OCI-LY7 (cell line): ENCODE results near the gene CRIM1. TPM values are rescaled to one million over a fixed set of nuclear protein-coding genes. Genes with fewer than 3 reads are reported as not detected.

Experiments
- BruUV-seq: library from RNA; stranded (reverse); fragments of 400-500 nt; replicated peaks from 2 replicates; lab custom pipeline; 2021; lab: Mats Ljungman, UMichigan
- CTCF ChIA-PET: fragments of 300-600 bp; sonication (Branson Sonifier 250); formaldehyde crosslinking; loops from one replicate; lab custom pipeline; 2022; ENCODE audit warnings: antibody characterized with exemption; ENCODE audit not compliant: unreplicated experiment; lab: Charles Lee
- POLR2A ChIA-PET: fragments of 300-600 bp; sonication (Branson Sonifier 250); formaldehyde crosslinking; loops from one replicate; lab custom pipeline; 2022; ENCODE audit warnings: antibody characterized with exemption; lab: Charles Lee
- DNase-seq: peaks from one replicate; pipeline ENCODE4 v3.0.0-alpha.2; 2015; ENCODE audit warnings: low spot score
- H2AFZ ChIP-seq: fragments of 200-600 bp; sonication (generic), shearing (Covaris generic); 2 replicates; pipeline ENCODE4 v1.6.1; 2014; ENCODE audit warnings: mild to moderate bottlenecking, antibody characterized with exemption, low read length, moderate library complexity
- H3K27ac ChIP-seq: fragments of 200-600 bp; sonication (generic); 2 replicates; pipeline ENCODE4 v1.5.1; 2014; ENCODE audit warnings: mixed run types, low read depth, mild to moderate bottlenecking, moderate library complexity, low read length, inconsistent platforms; ENCODE audit not compliant: poor library complexity, severe bottlenecking
- H3K36me3 ChIP-seq: fragments of 200-600 bp; sonication (generic); 2 replicates; pipeline ENCODE4 v1.6.1; 2014; ENCODE audit warnings: mild to moderate bottlenecking, antibody characterized with exemption, low read length, moderate library complexity, mixed read lengths; ENCODE audit not compliant: insufficient read depth
- H3K4me1 ChIP-seq: fragments of 200-600 bp; sonication (generic); 2 replicates; pipeline ENCODE4 v1.5.1; 2014; ENCODE audit warnings: mild to moderate bottlenecking, low read length; ENCODE audit not compliant: insufficient read depth, poor library complexity, severe bottlenecking
- H3K4me2 ChIP-seq: fragments of 200-600 bp; sonication (generic); 2 replicates; pipeline ENCODE4 v1.6.1; 2014; ENCODE audit warnings: mild to moderate bottlenecking, low read length
- H3K4me3 ChIP-seq: fragments of 200-600 bp; sonication (generic); 2 replicates; pipeline ENCODE4 v1.5.1; 2014; ENCODE audit warnings: mild to moderate bottlenecking, low read depth, low read length; ENCODE audit not compliant: poor library complexity, severe bottlenecking
- H3K79me2 ChIP-seq: fragments of 200-600 bp; sonication (generic); 2 replicates; pipeline ENCODE4 v1.6.1; 2016; ENCODE audit warnings: low read depth, mild to moderate bottlenecking, low read length, moderate library complexity, mixed read lengths; ENCODE audit not compliant: insufficient read depth
- H3K9me2 ChIP-seq: fragments of 200-600 bp; sonication (generic); 2 replicates; pipeline ENCODE4 v1.6.1; 2016; ENCODE audit warnings: mild to moderate bottlenecking, low read length, mixed read lengths; ENCODE audit not compliant: insufficient read depth
- H3K9me3 ChIP-seq: fragments of 200-600 bp; sonication (generic); 2 replicates; pipeline ENCODE4 v1.6.1; 2014; ENCODE audit warnings: mild to moderate bottlenecking, mixed run types, low read length, mixed read lengths
- H4K20me1 ChIP-seq: fragments of 200-600 bp; sonication (generic); 2 replicates; pipeline ENCODE4 v1.6.1; 2014; ENCODE audit warnings: mild to moderate bottlenecking, antibody characterized with exemption, low read length, moderate library complexity, mixed read lengths; ENCODE audit not compliant: insufficient read depth
- EZH2phosphoT487 ChIP-seq: fragments of 200-600 bp; sonication (generic); IDR thresholded peaks from 2 replicates; pipeline ENCODE4 v1.6.1; 2018; ENCODE audit warnings: low read depth, borderline replicate concordance, mild to moderate bottlenecking, mixed run types, antibody characterized with exemption, low read length, moderate library complexity, mixed read lengths
- intact Hi-C: fragments of 100-400 bp; cut with micrococcal nuclease; formaldehyde crosslinking; loops from one replicate; pipeline ENCODE4 v1.10.0; 2022; ENCODE audit not compliant: unreplicated experiment
- total RNA-seq, 2 experiments: library from RNA; depleted of rRNA in 1 of 2; stranded (reverse); fragments of >200 nt in 1 of 2; shearing (Covaris generic) in 1 of 2; gene quantifications; 2 replicates each; pipeline ENCODE4 v1.2.3, GENCODE V29; 2014 to 2022
- TF ChIP-seq, protein P1 (sequence below): fragments of 200-600 bp; sonication (generic); conservative IDR thresholded peaks from 2 replicates; pipeline ENCODE4 v1.5.1; 2014; ENCODE audit warnings: mild to moderate bottlenecking, antibody characterized with exemption, low read length, moderate library complexity, mixed read lengths

Gene CRIM1
- total RNA-seq, 2 experiments from 2014 or later, result 37.0 to 47.4 TPM

DNA sequence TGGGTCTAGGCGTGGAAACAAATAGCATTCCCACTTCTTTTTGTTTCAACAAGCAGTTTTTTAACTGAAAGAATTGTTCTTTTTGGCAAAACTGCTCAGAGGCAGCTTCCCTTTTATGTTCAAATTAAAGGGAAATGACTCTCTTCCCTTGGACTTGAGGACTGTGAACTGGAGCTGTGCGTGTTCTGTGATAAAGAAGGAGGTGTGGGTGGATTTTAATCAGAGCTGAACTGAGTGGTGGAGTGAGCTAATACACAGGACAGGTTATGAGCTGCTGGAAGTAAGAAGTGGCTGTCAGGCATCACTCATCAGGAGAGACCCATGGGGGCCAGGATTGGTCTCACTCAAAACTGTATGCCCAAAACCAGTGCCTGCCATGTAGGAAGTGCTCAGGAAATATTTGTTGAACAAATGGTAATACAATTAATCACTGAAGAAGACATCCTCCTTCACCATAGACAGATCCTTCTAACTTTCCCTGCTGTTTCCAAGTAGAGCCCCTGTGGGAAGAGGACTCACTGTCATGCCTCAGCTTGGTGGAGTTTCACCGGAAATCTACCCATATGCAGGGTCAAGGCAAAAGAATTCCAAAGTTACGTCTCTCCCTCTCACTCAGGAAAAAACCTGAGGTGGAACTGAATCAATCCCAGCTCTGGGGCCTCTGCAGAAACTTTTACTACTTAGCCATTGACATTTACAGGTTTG is 186.5 kb downstream of the CRIM1 start:
- H3K36me3 ChIP-seq, result peaks cover 27% of the 10 kb centered on the region; the same call in 1 of the 2 replicates

GRCh38 chr2:36544638-36545338 is 189.2 kb downstream of the CRIM1 start:
- H3K9me2 ChIP-seq, result no peaks in the 10 kb centered on the region
- ChIA-PET CTCF (no interaction called here), POLR2A (no interaction called here)
- no peak for DNase-seq
- no peaks in the 10 kb centered on the region for H4K20me1 ChIP-seq
- H3K4me1 ChIP-seq, result no peaks in the 10 kb centered on the region
- H3K4me3 ChIP-seq, result no peak overlapping the region
- intact Hi-C loops, result no loop called here
- H3K36me3 ChIP-seq, result peaks cover 51% of the 10 kb centered on the region; the same call in 1 of the 2 replicates
- H3K27ac ChIP-seq, result no peak overlapping the region
- no peaks in the 10 kb centered on the region for H3K9me3 ChIP-seq
- H3K4me2 ChIP-seq, result no peak overlapping the region
- no peaks in the 10 kb centered on the region for H3K79me2 ChIP-seq
- no TSS peak for BruUV-seq
- no peak overlapping the region for H2AFZ ChIP-seq
- TF ChIP-seq EZH2phosphoT487, result no peak
- TF ChIP-seq, protein P1, sequence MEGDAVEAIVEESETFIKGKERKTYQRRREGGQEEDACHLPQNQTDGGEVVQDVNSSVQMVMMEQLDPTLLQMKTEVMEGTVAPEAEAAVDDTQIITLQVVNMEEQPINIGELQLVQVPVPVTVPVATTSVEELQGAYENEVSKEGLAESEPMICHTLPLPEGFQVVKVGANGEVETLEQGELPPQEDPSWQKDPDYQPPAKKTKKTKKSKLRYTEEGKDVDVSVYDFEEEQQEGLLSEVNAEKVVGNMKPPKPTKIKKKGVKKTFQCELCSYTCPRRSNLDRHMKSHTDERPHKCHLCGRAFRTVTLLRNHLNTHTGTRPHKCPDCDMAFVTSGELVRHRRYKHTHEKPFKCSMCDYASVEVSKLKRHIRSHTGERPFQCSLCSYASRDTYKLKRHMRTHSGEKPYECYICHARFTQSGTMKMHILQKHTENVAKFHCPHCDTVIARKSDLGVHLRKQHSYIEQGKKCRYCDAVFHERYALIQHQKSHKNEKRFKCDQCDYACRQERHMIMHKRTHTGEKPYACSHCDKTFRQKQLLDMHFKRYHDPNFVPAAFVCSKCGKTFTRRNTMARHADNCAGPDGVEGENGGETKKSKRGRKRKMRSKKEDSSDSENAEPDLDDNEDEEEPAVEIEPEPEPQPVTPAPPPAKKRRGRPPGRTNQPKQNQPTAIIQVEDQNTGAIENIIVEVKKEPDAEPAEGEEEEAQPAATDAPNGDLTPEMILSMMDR, result peak; percentile 43

More for the DNA sequence above, 186.5 kb downstream of the CRIM1 start:
- no TSS peak for BruUV-seq
- ChIA-PET POLR2A (interaction anchor here (1.2 kb wide), 1 partner anchor 76 kb away, joined by 3 read pairs; no protein-coding TSS in a partner anchor), CTCF (interaction anchor here (0.6 kb wide), 1 partner anchor 189 kb away, joined by 3 read pairs; no protein-coding TSS in a partner anchor)
- Histone ChIP-seq H2AFZ (no peak overlapping the region), H3K9me2 (no peaks in the 10 kb centered on the region), H3K9me3 (no peaks in the 10 kb centered on the region), H4K20me1 (no peaks in the 10 kb centered on the region), H3K4me3 (no peak overlapping the region), H3K4me2 (no peak overlapping the region), H3K79me2 (no peaks in the 10 kb centered on the region), H3K27ac (no peak overlapping the region), H3K4me1 (no peaks in the 10 kb centered on the region)
- TF ChIP-seq, protein P1, result no peak
- TF ChIP-seq EZH2phosphoT487, result no peak
- intact Hi-C loops, result no loop called here
- no peak for DNase-seq
